ENCODE results near the gene EFCAB12. TPM values are rescaled to one million over a fixed set of nuclear protein-coding genes. Genes with fewer than 3 reads are reported as not detected.

The EFCAB12 gene
- total and polyA plus RNA-seq, 2 of the 8 experiments (the other 6 are each of a cell fraction or from before 2014, with no cell fraction given): 0.60 to 0.99 TPM

DNA sequence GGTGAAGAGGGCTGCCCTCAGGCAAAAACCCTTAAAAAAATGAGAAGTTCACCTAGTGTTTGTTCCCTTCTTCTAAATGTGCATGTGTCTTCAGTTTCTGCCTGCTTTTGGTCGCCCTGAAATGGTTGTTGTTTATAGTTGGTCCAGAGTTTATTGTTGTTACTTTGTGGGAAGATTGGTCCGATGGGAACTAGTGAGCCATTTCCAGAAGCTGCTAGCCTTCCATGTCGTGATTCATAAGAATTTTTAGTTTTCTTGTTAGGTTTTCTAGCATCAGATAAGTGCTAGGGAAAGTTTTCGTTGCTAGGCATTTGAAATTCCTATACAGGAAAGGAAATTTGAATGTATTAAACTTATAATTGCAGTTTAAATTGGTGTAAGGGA lies 45.3 kb upstream of the EFCAB12 start:
- H3K14ac ChIP-seq (ENCODE audit: insufficient read length): no peak overlapping the region
- no peak overlapping the region for H2BK12ac ChIP-seq (ENCODE audit: low read depth, low read length)
- H2BK120ac ChIP-seq (replicated peaks; ENCODE audit: low read depth, low read length): no peak overlapping the region
- H3K79me1 ChIP-seq (ENCODE audit: low read depth, low read length): no peaks in the 10 kb centered on the region
- H3K4me1 ChIP-seq (replicated peaks in 1 of 4; ENCODE audit: control insufficient read depth in 3 of 4, insufficient read depth in 4 of 4, low read length in 3 of 4): no peaks in the 10 kb centered on the region
- H3K79me2 ChIP-seq (ENCODE audit: control insufficient read depth in 1 of 2, insufficient read depth in 2 of 2, low read length in 2 of 2): no peaks in the 10 kb centered on the region
- H2BK5ac ChIP-seq (ENCODE audit: low read depth, low read length): no peak overlapping the region
- no peak overlapping the region for H2AK5ac ChIP-seq (ENCODE audit: low read depth, low read length)
- H3K4me2 ChIP-seq (ENCODE audit: insufficient read depth in 1 of 2, low read depth in 2 of 2, low read length in 2 of 2): no peak overlapping the region
- TF ChIP-seq YY1 (IDR thresholded peaks at IDR 0.05; ENCODE audit: low read depth, low read length) (no peak), TBP (IDR thresholded peaks at IDR 0.05; ENCODE audit: low read depth, low read length) (no peak), MAFK (IDR thresholded peaks at IDR 0.05; ENCODE audit: low read depth, low read length) (no peak), RAD21 (IDR thresholded peaks at IDR 0.05 in 1 of 2, conservative IDR thresholded peaks at IDR 0.05 in 1 of 2; ENCODE audit: low read depth in 2 of 2, low read length in 2 of 2) (no peak), EGR1 (IDR thresholded peaks at IDR 0.05; ENCODE audit: borderline replicate concordance, low read depth, low read length) (no peak), GABPA (IDR thresholded peaks at IDR 0.05; ENCODE audit: borderline replicate concordance, insufficient read depth, low read length) (no peak), FOSL1 (IDR thresholded peaks at IDR 0.05; ENCODE audit: insufficient read depth, low read depth, low read length) (no peak), EP300 (IDR thresholded peaks at IDR 0.05; ENCODE audit: borderline replicate concordance in 1 of 2, low read depth in 2 of 2, low read length in 2 of 2) (no peak), KDM5A (IDR thresholded peaks at IDR 0.05; ENCODE audit: low read length) (no peak), JUN (IDR thresholded peaks at IDR 0.05; ENCODE audit: low read depth, low read length) (no peak), BRCA1 (IDR thresholded peaks at IDR 0.05; ENCODE audit: low read depth, low read length) (no peak), TAF7 (optimal IDR thresholded peaks at IDR 0.05; ENCODE audit: borderline replicate concordance, low read depth, low read length) (no peak)
- TF ChIP-seq, protein P1, sequence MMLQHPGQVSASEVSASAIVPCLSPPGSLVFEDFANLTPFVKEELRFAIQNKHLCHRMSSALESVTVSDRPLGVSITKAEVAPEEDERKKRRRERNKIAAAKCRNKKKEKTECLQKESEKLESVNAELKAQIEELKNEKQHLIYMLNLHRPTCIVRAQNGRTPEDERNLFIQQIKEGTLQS (IDR thresholded peaks at IDR 0.05; ENCODE audit: insufficient read depth, low read depth, low read length): no peak
- no peak overlapping the region for H4K5ac ChIP-seq (ENCODE audit: insufficient read length, low read depth, low read length)
- H4K91ac ChIP-seq (replicated peaks; ENCODE audit: insufficient read length, low read length): no peak overlapping the region
- H3K23me2 ChIP-seq (ENCODE audit: low read depth, low read length): no peaks in the 10 kb centered on the region
- ChIA-PET POLR2A (ENCODE audit: partially characterized antibody) (no interaction called here), CTCF (ENCODE audit: partially characterized antibody) (interaction anchor here (0.7 kb wide), 1 partner anchor 28 kb away, joined by 3 read pairs; no protein-coding TSS in a partner anchor)
- H2AFZ ChIP-seq (ENCODE audit: low read length): no peak overlapping the region
- H3K4ac ChIP-seq (replicated peaks; ENCODE audit: insufficient read length, low read depth, low read length): no peak overlapping the region
- H4K8ac ChIP-seq (ENCODE audit: extremely low read depth, insufficient read depth, low read length): no peak overlapping the region
- WGBS, 2 experiments (ENCODE audit: extremely low coverage in 1 of 2, insufficient coverage in 1 of 2, insufficient read length in 1 of 2, insufficient replicate concordance in 2 of 2, low coverage in 1 of 2, low lambda C conversion rate in 2 of 2, missing lambda C conversion rate in 1 of 2): 83% methylated on average over 4 of the region's 4 CpGs; no CpG with 5 or more reads in 1 of the 2 experiments
- no peak overlapping the region for H2BK15ac ChIP-seq (ENCODE audit: low read length)
- no peak overlapping the region for H3K4me3 ChIP-seq (ENCODE audit: extremely low read depth in 1 of 4, insufficient read depth in 2 of 4, low read depth in 3 of 4, low read length in 4 of 4)
- no peaks in the 10 kb centered on the region for H4K20me1 ChIP-seq (replicated peaks in 1 of 2; ENCODE audit: control insufficient read depth in 1 of 2, insufficient read depth in 2 of 2, low read length in 2 of 2)
- no peak overlapping the region for H3K27ac ChIP-seq (ENCODE audit: low read depth, low read length)
- H3K9me3 ChIP-seq (ENCODE audit: insufficient read depth in 2 of 2, low read depth in 1 of 2, low read length in 1 of 2): no peaks in the 10 kb centered on the region
- FAIRE-seq (no peak), DNase-seq (ENCODE audit: low read depth in 1 of 2, low spot score in 2 of 2) (no peak)
- no peak overlapping the region for H3K18ac ChIP-seq (ENCODE audit: extremely low read depth, low read length)
- H3K9ac ChIP-seq (replicated peaks in 1 of 4; ENCODE audit: extremely low read depth in 1 of 4, low read depth in 3 of 4, low read length in 3 of 4): no peak overlapping the region
- H3K36me3 ChIP-seq (ENCODE audit: control insufficient read depth in 2 of 4, insufficient read depth in 4 of 4, low read length in 3 of 4): peaks cover 2 to 18% (median 11%) of the 10 kb centered on the region in 4 experiments; a peak in 6 of 8 replicates
- H2BK20ac ChIP-seq (ENCODE audit: low read length): no peak overlapping the region
- no peak overlapping the region for H3K23ac ChIP-seq (ENCODE audit: insufficient read length)
- no peak overlapping the region for H3K56ac ChIP-seq (replicated peaks; ENCODE audit: insufficient read length, low read depth, low read length)
- no peaks in the 10 kb centered on the region for H3K27me3 ChIP-seq (replicated peaks in 1 of 4; ENCODE audit: control insufficient read depth in 3 of 4, extremely low read depth in 1 of 4, insufficient read depth in 3 of 4, low read length in 3 of 4)

All from H1 (cell line).